Large intestine (tissue), 3 donors: ENCODE data around the gene PTBP1. TPM values are rescaled to one million over a fixed set of nuclear protein-coding genes. Genes with fewer than 3 reads are reported as not detected.

Experiments used
- DNase-seq, 2 donors: peaks; one replicate each; pipeline versions ENCODE4 v3.0.0 to v3.0.0-alpha.2; 2013
- H3K27ac ChIP-seq: one replicate; pipeline ENCODE4 v1.5.1; 2013; ENCODE audit warnings: low read length
- H3K27me3 ChIP-seq: 2 replicates; pipeline ENCODE4 v1.6.1; 2013; ENCODE audit warnings: low read length; ENCODE audit not compliant: control insufficient read depth, insufficient read depth
- H3K36me3 ChIP-seq: 2 replicates; pipeline ENCODE4 v1.6.1; 2013; ENCODE audit warnings: low read length; ENCODE audit not compliant: control insufficient read depth, insufficient read depth
- H3K4me1 ChIP-seq: one replicate; pipeline ENCODE4 v1.6.1; 2013; ENCODE audit warnings: low read length; ENCODE audit not compliant: control insufficient read depth, insufficient read depth
- H3K4me3 ChIP-seq: one replicate; pipeline ENCODE4 v1.5.1; 2013; ENCODE audit warnings: low read length
- H3K9me3 ChIP-seq: one replicate; pipeline ENCODE4 v1.6.1; 2013; ENCODE audit warnings: mild to moderate bottlenecking, low read depth, low read length, moderate library complexity; ENCODE audit not compliant: control insufficient read depth
- WGBS: methylation state at CpG from one replicate; pipeline ENCODE4 v1.1.5; 2013; ENCODE audit warnings: low lambda C conversion rate; ENCODE audit not compliant: insufficient coverage; 5-methylcytosine and 5-hydroxymethylcytosine counted together
- polyA plus RNA-seq: library from polyadenylated mRNA; unstranded; fragments of 120-200 nt; gene quantifications from one replicate; pipeline ENCODE4 v1.2.1, GENCODE V29; 2013

Gene PTBP1
- polyA plus RNA-seq, 1 donor = 240 TPM

- Histone ChIP-seq H3K27me3 (no peaks in the 10 kb centered on the region), H3K4me1 (peaks cover 40% of the 10 kb centered on the region), H3K4me3 (no peak overlapping the region), H3K36me3 (peaks cover 91% of the 10 kb centered on the region), H3K27ac (no peak overlapping the region), H3K9me3 (peaks cover 15% of the 10 kb centered on the region)
- WGBS = no CpG with 5 or more reads among the region's 17 CpGs
- DNase-seq = peak in 1 of 2 donors; percentile 3
These were observed 5.9 kb downstream of the PTBP1 start for GRCh38 chr19:803099-803561.

DNA sequence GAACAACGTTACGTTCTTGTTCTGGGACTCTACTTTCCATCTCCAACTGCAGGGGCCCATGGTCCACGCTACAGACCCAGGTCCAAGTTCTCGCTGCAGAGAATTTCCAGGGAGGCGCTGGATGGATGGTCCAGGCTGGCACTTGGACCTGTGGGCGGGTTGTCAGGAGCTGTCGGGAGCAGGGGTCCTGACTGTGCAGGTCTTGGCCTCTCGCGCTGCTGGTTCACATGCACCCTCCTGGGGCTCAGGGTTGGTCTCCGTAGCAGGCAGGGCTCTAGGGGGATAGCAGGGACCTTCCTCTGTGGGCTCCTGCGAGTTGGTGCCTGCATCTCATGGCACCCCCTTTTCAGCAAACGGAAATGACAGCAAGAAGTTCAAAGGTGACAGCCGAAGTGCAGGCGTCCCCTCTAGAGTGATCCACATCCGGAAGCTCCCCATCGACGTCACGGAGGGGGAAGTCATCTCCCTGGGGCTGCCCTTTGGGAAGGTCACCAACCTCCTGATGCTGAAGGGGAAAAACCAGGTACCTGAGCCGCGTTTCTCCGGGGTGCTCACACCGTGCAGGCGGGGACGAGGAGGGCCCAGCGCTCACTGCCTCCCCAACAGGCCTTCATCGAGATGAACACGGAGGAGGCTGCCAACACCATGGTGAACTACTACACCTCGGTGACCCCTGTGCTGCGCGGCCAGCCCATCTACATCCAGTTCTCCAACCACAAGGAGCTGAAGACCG lies 6.6 kb downstream of the PTBP1 start:
- Histone ChIP-seq H3K4me3 (no peak overlapping the region), H3K27me3 (no peaks in the 10 kb centered on the region), H3K4me1 (peaks cover 40% of the 10 kb centered on the region), H3K36me3 (peaks cover 95% of the 10 kb centered on the region), H3K9me3 (peaks cover 15% of the 10 kb centered on the region), H3K27ac (no peak overlapping the region)
- no CpG with 5 or more reads among the region's 31 CpGs for WGBS
- peak in 1 of 2 donors; percentile 9 for DNase-seq

- DNase-seq = peak in 1 of 2 donors; percentile 2
- peaks cover 95% of the 10 kb centered on the region for H3K36me3 ChIP-seq
- no peaks in the 10 kb centered on the region for H3K27me3 ChIP-seq
- no peak overlapping the region for H3K4me3 ChIP-seq
- peaks cover 36% of the 10 kb centered on the region for H3K4me1 ChIP-seq
- no CpG with 5 or more reads among the region's 53 CpGs for WGBS
- peaks cover 15% of the 10 kb centered on the region for H3K9me3 ChIP-seq
- H3K27ac ChIP-seq = no peak overlapping the region
These were observed 7.3 kb downstream of the PTBP1 start for GRCh38 chr19:804419-805165.

GRCh38 chr19:805166-805551 lies 7.9 kb downstream of the PTBP1 start:
- H3K27me3 ChIP-seq = no peaks in the 10 kb centered on the region
- H3K9me3 ChIP-seq = peaks cover 15% of the 10 kb centered on the region
- no peak overlapping the region for H3K4me3 ChIP-seq
- DNase-seq = peak in 1 of 2 donors; percentile 1
- peaks cover 97% of the 10 kb centered on the region for H3K36me3 ChIP-seq
- WGBS = no CpG with 5 or more reads among the region's 33 CpGs
- H3K27ac ChIP-seq = no peak overlapping the region
- H3K4me1 ChIP-seq = peaks cover 31% of the 10 kb centered on the region

GRCh38 chr19:805600-806550 lies 8.6 kb downstream of the PTBP1 start:
- Histone ChIP-seq H3K4me3 (no peak overlapping the region), H3K27me3 (no peaks in the 10 kb centered on the region), H3K36me3 (peaks cover 97% of the 10 kb centered on the region), H3K9me3 (peaks cover 16% of the 10 kb centered on the region), H3K4me1 (peaks cover 25% of the 10 kb centered on the region), H3K27ac (no peak overlapping the region)
- no CpG with 5 or more reads among the region's 93 CpGs for WGBS
- DNase-seq = peak in 1 of 2 donors; percentile 1

GRCh38 chr19:806815-807421 lies 9.7 kb downstream of the PTBP1 start:
- H3K4me3 ChIP-seq = no peak overlapping the region
- peaks cover 96% of the 10 kb centered on the region for H3K36me3 ChIP-seq
- no peak overlapping the region for H3K27ac ChIP-seq
- H3K27me3 ChIP-seq = no peaks in the 10 kb centered on the region
- peak in 1 of 2 donors; percentile 3 for DNase-seq
- peaks cover 14% of the 10 kb centered on the region for H3K4me1 ChIP-seq
- H3K9me3 ChIP-seq = peaks cover 20% of the 10 kb centered on the region
- no CpG with 5 or more reads among the region's 34 CpGs for WGBS

- Histone ChIP-seq H3K27me3 (no peaks in the 10 kb centered on the region), H3K4me3 (no peak overlapping the region), H3K9me3 (peaks cover 20% of the 10 kb centered on the region), H3K36me3 (peaks cover 89% of the 10 kb centered on the region), H3K4me1 (peaks cover 5% of the 10 kb centered on the region), H3K27ac (no peak overlapping the region)
- 91% methylated on average over 10 of the region's 44 CpGs for WGBS
- DNase-seq = peak in 1 of 2 donors; percentile 2
These were observed 10.6 kb downstream of the PTBP1 start for GRCh38 chr19:807627-808422.

- peaks cover 84% of the 10 kb centered on the region for H3K36me3 ChIP-seq
- H3K9me3 ChIP-seq = peaks cover 19% of the 10 kb centered on the region
- no peak overlapping the region for H3K4me3 ChIP-seq
- peak in 1 of 2 donors; percentile 2 for DNase-seq
- no CpG with 5 or more reads among the region's 26 CpGs for WGBS
- H3K27me3 ChIP-seq = no peaks in the 10 kb centered on the region
- no peaks in the 10 kb centered on the region for H3K4me1 ChIP-seq
- no peak overlapping the region for H3K27ac ChIP-seq
These were observed 11.1 kb downstream of the PTBP1 start for GRCh38 chr19:808423-808775.

DNA sequence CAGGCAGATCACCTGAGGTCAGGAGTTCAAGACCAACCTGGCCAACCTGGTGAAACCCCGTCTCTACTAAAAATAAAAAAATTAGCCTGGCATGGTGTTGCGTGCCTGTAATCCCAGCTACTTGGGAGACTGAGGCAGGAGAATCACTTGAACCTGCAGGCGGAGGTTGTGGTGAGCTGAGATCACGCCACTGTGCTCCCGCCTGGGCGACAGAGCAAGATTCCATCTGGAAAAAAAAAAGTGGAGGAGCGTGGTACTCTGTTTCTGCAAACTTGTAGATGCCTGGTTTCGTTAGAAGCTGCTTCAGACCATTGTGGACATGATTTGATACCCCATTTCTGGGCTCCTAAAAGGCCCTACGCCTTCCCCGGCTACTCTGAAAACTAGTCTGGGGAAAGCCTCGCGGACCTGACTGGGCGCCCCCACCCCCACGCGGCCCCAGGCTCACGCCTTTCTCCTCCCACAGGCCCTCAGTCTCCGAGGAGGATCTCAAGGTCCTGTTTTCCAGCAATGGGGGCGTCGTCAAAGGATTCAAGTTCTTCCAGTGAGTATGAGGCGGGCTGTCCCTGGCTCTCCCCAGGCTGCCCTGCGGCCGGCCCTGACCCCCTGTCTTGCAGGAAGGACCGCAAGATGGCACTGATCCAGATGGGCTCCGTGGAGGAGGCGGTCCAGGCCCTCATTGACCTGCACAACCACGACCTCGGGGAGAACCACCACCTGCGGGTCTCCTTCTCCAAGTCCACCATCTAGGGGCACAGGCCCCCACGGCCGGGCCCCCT lies 13.0 kb downstream of the PTBP1 start:
- no peak overlapping the region for H3K27ac ChIP-seq
- peaks cover 30% of the 10 kb centered on the region for H3K9me3 ChIP-seq
- peaks cover 69% of the 10 kb centered on the region for H3K36me3 ChIP-seq
- no CpG with 5 or more reads among the region's 30 CpGs for WGBS
- H3K4me1 ChIP-seq = no peaks in the 10 kb centered on the region
- DNase-seq = peak in 1 of 2 donors; percentile 3
- no peak overlapping the region for H3K4me3 ChIP-seq
- no peaks in the 10 kb centered on the region for H3K27me3 ChIP-seq
